ENCODE measurements around the gene PCED1B.
A peak's percentile ranks its signal among the peaks of the same experiment; 100 is the strongest.
"Not testable (repeated sequence)": the region's sequence is repeated elsewhere in the genome, so short reads cannot be mapped to it uniquely, and the experiment has no call there.

PCED1B gene

DNA sequence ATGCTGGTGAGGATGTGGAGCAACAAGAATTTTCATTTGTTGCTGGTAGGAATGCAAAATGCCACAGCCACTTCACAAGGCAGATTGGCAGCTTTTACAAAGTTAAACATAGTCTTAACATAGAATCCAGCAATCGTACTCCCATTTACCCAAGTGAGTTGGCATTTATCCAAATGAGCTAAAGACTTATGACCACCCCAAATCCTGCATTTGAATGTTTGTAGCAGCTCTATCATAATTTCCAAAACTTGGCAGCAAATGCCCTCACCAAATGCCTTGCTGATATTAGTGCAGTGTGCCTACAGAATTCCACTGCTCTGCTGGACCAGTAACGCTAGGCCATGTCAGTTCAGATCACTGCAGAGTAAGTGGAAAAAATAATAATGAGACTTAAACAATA, 121.0 kb downstream of the PCED1B start:
- intact Hi-C loops (cut with DNase I), result no loop called here
- no peak for DNase-seq

GRCh38 chr12:47201190-47201589, 121.8 kb downstream of the PCED1B start:
- DNase-seq; intact Hi-C loops (cut with DNase I): not testable (repeated sequence)

DNA sequence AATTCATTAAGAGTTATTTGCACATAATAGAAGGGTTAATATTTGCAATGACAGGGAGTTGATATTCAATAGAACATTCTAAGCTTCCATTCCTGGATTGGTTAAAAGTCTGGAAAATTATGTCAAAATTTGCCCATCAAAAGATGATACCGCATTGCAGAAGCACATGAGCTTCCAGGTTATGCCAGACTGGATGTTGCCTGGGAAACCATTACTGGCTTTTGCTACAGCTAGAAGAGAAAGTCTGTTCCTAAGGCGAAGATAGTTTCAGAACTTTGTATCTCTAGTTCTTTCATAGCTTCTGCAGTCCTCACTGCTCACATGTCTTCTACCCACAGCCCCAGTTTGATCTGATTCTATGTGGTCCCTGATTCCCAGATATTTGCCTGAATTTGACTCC, 122.8 kb downstream of the PCED1B start:
- DNase-seq, result no peak
- intact Hi-C loops (cut with DNase I), result no loop called here

DNA sequence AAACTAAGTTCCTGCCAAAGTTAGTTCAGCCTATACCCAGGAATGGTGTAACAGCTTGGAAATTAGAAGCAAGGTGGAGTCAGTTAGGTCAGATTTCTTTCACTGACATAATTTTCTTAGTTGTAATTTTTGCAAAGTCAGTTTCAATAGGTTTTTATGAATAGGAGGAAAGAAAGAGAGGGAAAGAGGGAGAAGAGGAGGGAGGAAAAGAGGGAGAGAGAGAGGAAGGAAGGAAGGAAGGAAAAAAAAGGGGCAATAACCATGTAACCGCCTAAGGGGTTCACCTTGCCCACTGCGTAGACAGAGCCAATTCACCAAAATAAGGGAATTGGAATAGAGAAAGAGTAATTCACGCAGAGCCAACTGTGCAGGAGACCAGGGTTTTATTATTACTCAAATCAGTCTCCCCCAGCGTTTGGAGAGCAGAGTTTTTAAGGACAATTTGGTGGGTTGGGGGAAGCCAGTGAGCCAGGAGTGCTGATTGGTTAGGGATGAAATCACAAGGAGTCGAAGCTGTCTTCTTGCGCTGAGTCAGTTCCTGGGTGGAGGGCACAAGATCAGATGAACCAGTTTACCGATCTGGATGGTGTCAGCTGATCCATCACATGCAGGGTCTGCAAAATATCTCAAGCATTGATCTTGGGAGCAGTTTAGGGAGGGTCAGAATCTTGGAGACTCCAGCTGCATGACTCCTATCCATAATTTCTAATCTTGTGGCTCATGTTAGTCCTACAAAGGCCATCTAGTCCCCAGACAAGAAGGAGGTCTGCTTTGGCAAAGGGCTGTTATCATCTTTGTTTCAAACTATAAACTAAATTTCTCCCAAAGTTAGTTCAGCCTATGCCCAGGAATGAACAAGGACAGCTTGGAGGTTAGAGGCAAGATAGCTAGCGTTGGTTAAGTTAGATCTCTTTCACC, 126.4 kb downstream of the PCED1B start:
- no peak for DNase-seq
- intact Hi-C loops (cut with DNase I), result no loop called here

- DNase-seq, result no peak
- intact Hi-C loops (cut with DNase I), result no loop called here
Measured at GRCh38 chr12:47206450-47207339, 127.3 kb downstream of the PCED1B start.

DNA sequence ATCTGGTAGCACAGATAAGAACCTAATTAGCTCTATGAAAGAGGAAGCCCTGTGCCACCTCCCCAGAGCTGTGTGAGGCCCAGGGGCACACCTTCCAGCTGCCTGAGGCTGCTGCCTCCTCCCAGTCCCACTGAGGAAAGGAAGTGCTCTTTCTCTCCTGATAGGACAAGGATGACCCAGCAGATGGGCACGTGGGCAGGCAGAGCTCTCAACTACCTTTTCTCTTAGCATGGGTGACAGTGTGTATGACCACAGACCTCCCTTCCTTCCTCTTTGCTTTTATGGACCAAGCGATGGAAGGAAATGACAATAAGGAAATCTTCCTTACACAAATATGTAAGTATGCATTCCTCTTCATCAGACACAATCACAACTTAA, 127.9 kb downstream of the PCED1B start:
- DNase-seq, result no peak
- intact Hi-C loops (cut with DNase I), result no loop called here

DNA sequence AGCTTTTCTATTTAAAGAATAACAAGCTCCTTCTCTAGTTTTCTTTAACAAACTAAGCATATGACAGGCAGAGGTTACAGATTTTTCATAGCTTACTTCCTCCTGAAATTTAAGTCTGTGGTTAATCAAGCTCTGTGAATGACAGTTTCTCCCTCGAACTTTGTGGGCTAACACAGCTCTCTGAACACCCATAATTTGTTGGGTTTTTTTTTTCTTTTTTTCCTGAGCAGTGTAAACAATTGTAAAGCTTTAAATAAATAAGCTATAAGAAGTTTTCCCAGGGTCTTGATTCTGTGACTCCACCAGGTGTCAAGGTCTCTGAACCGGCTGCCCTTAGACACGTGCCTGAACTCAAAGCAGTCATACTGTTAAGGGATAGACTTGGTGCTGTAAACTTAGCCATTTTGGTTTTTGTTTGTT, 128.4 kb downstream of the PCED1B start:
- no peak for DNase-seq
- intact Hi-C loops (cut with DNase I), result no loop called here

DNA sequence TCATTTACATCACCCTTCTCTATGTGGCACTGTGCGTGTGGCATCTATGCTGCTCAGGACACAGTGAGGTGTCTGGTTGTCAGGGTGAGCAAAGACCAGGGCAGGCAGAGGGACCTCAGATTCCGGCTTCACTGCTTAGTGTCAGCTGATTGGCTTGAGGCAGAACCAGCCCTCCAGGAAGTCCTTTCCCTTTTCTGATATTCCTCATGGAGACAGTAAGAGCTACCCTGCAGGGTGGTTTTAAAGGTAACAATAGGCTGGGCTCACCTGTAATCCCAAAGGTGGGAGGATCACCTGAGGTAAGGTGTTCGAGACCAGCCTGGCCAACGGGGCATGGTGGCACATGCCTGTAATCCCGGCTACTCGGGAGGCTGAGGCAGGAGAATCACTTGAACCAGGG, 129.6 kb downstream of the PCED1B start:
- intact Hi-C loops (cut with DNase I), result no loop called here
- DNase-seq, result no peak

DNA sequence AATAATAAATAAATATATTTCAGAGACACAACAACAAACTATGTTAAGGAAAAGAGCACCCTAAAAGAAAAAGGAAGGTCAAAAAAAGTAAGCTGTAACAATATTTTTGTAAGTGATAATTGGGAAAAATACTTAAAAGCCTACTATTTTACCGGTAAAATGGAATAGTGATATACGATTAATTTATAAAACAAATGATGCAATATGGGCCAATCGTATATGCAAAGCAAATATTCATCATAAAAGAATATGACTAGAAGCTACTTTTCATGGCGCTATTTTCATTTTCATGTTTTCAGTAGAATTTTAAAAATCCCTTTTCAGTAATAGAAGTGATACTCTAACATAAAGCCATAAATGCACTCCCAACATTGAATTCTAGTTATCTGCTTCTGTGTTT, 131.4 kb downstream of the PCED1B start:
- no peak for DNase-seq
- intact Hi-C loops (cut with DNase I), result no loop called here

- no peak for DNase-seq
- intact Hi-C loops (cut with DNase I), result no loop called here
Measured at GRCh38 chr12:47212701-47213039, 133.2 kb downstream of the PCED1B start.

GRCh38 chr12:47213396-47213795, 134.0 kb downstream of the PCED1B start:
- DNase-seq, result no peak
- intact Hi-C loops (cut with DNase I), result no loop called here

- no peak for DNase-seq
- intact Hi-C loops (cut with DNase I), result no loop called here
Measured at GRCh38 chr12:47214001-47214619, 134.7 kb downstream of the PCED1B start.

GRCh38 chr12:47214771-47215170, 135.3 kb downstream of the PCED1B start:
- intact Hi-C loops (cut with DNase I), result no loop called here

DNA sequence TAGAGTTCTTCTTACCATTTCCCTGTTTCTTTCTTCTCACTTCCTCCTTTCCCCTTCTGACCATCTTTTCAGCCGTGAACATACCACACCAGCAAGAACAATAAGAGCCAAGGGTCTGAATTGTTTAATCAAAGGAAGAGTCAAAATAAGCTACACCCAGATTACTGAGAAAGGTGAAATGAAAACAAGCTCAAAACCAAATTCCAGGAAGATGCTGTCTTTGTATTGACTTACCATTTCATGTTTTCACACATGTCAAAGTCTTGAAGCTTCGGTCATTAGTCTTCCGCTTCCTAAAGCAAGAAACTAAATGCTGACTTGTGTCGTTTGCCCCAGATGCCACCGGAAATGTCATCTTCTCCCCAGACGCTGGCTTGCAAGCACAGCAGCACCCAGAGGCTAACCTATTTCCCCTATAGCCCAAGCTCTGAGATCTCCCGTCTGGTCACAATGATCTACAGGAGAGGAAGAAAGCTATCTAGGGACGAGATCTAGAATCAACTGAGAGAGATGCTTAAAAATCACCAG, 136.8 kb downstream of the PCED1B start:
- DNase-seq, result peak in 1 of 10 donors; percentile 11
- intact Hi-C loops (cut with DNase I), result no loop called here

More at GRCh38 chr12:47214771-47215170, 135.3 kb downstream of the PCED1B start:
- DNase-seq, result no peak

DNA sequence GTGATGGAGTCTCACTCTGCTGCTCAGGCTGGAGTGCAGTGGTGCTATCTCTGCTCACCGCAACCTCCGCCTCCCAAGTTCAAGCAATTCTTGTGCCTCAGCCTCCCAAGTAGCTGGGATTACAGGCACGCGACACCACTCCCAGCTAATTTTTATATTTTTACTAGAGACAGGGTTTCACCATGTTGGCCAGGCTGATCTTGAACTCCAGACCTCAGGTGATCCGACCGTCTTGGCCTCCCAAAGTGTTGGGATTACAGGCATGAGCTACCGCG, 138.1 kb downstream of the PCED1B start:
- intact Hi-C loops (cut with DNase I); DNase-seq: not testable (repeated sequence)

DNA sequence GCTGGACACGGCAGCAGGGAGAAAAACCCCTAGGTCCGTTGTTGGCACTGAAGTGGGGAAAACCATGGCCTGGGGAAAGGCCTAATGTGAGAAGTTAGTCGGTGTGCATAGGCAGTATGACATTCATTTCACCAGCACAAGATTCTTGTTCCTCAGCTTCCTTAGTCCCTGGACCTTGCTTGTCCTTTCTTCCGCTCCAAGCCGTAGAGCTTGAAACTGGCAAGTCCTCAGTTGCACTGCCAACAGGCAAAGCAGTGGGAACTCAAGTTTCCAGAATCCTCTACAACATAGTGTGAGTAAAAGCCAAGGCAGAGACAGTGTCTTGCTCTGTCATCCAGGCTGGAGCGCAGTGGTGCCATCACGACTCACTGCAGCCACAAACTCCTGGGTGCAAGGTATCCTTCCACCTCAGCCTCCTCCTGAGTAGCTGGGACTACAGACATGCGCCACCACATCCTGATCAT, 138.8 kb downstream of the PCED1B start:
- no peak for DNase-seq
- intact Hi-C loops (cut with DNase I), result no loop called here

DNA sequence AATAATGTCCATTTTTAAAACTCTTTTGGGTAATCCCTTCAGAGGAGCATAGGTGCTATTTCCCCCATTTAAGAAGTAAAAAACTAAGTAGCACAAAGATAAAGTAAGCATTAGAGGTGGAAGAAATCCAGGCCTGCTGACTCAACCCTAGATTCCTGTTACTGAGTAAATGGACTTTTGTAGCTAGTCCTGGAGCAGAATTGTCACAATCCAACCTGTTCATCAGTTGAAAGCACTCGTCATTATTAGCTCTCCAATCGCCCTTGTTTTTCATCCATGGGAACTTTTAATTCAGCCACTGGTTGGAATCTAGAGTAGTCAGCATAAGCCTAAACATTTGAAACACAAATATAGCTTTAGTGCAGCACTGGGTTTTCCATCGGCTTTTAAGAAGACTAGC, 139.8 kb downstream of the PCED1B start:
- DNase-seq, result no peak
- intact Hi-C loops (cut with DNase I), result no loop called here

DNA sequence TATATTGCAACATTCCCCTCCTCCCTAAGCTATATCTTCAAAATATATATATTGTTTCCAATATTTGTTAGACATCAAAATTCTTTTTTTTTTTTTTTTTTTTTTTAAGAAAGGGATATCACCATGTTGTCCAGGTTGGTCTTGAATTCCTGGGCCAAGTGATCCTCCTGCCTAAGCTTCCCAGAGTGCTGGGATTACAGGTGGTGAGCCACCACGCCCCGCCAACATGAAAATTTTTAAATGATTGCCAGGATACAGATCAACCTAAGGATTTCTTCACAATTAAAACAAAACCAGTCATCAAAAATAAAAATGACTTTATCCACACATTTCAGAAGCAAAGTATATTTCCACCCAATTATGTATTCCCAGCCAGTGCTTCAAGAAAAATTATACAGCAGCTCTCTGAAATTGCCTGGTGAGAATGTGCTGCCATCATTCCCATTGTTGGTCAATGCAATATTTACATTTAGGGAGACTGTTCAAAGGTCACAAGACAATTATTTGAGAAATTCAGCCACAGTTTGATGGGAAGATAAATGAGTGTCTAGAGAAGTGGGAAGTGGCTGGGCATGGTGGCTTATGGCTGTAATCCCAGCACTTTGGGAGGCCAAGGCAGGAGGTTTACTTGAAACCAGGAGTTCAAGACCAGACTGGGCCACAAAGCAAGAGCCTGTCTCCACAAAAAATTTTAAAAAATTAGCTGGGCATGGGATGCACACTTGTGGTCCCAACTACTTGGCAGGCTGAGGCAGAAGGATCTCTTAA, 142.0 kb downstream of the PCED1B start:
- intact Hi-C loops (cut with DNase I), result no loop called here
- no peak for DNase-seq

- intact Hi-C loops (cut with DNase I), result no loop called here
- no peak for DNase-seq
Measured at GRCh38 chr12:47222520-47223030, 143.2 kb downstream of the PCED1B start.
